K562 (cell line): Measurements from ENCODE around the gene KAZALD1. TPM values are rescaled to one million over a fixed set of nuclear protein-coding genes. Genes with fewer than 3 reads are reported as not detected.

Experiments
- ATAC-seq: fragments of 200-7000 bp; cut with Tn5 transposase; 3 replicates; pipeline ENCODE4 v1.9.1; 2020; ENCODE audit warnings: moderate library complexity
- BruUV-seq: library from RNA; stranded (reverse); fragments of 400-500 nt; replicated peaks from 2 replicates; lab custom pipeline; 2021; lab: Mats Ljungman, UMichigan
- CTCF ChIA-PET: fragments of 300-600 bp; formaldehyde crosslinking; extraction: SDS; loops from one replicate; lab custom pipeline; 2021; ENCODE audit warnings: low intra/inter-chr PET ratio; lab: Yijun Ruan, JAX
- POLR2A ChIA-PET: fragments of 300-600, 350-650 bp; sonication (Branson Sonifier 250); formaldehyde crosslinking; extraction: SDS; loops from one replicate; lab custom pipeline; 2021; ENCODE audit warnings: antibody characterized with exemption, inconsistent platforms; lab: Yijun Ruan, JAX
- DNase-seq, 4 experiments: peaks; one replicate each; pipeline versions ENCODE4 v3.0.0 to v3.0.0-alpha.2; 2011 to 2018; ENCODE audit warnings: low spot score in 3 of 4, mixed read lengths in 3 of 4; ENCODE audit errors: extremely low read depth in 1 of 4
- FAIRE-seq: peaks from 2 replicates; lab custom pipeline; 2011; peaks lifted over from hg19 to GRCh38; lab: Jason Lieb, UNC
- H2AFZ ChIP-seq: 2 replicates; pipeline ENCODE4 v1.6.0; 2011; ENCODE audit warnings: low read depth, low read length, control low read depth, inconsistent platforms
- H3K27ac ChIP-seq: fragments of 200-600 bp; 3 replicates; pipeline ENCODE4 v1.8.0; 2011; ENCODE audit warnings: low read depth, mild to moderate bottlenecking, control low read depth, inconsistent platforms, low read length, moderate library complexity, mixed read lengths; ENCODE audit errors: extremely low read depth
- H3K27me3 ChIP-seq, 2 experiments: fragments of 300-600 bp in 1 of 2; 2 replicates in 1 of 2; 3 replicates in 1 of 2; pipeline versions ENCODE4 v1.6.0 to v1.8.0; 2011; ENCODE audit warnings: inconsistent platforms in 2 of 2, low read length in 2 of 2, mild to moderate bottlenecking in 1 of 2, mixed read lengths in 1 of 2, moderate library complexity in 1 of 2; ENCODE audit not compliant: control insufficient read depth in 2 of 2, insufficient read depth in 2 of 2
- H3K36me3 ChIP-seq: fragments of 300-600 bp; 3 replicates; pipeline ENCODE4 v1.8.0; 2011; ENCODE audit warnings: mild to moderate bottlenecking, low read length, inconsistent platforms; ENCODE audit not compliant: control insufficient read depth, insufficient read depth
- H3K4me1 ChIP-seq, 2 experiments: fragments of 200-600 bp in 1 of 2; replicated peaks in 1 of 2; 2 replicates in 1 of 2; 3 replicates in 1 of 2; pipeline versions ENCODE4 v1.5.1 to v1.8.0; 2011; ENCODE audit warnings: inconsistent platforms in 2 of 2, low read length in 2 of 2, mild to moderate bottlenecking in 1 of 2, mixed read lengths in 1 of 2, moderate library complexity in 1 of 2; ENCODE audit not compliant: control insufficient read depth in 2 of 2, insufficient read depth in 2 of 2
- H3K4me2 ChIP-seq: 2 replicates; pipeline ENCODE4 v1.6.1; 2011; ENCODE audit warnings: low read length, control low read depth, inconsistent platforms, mixed read lengths; ENCODE audit not compliant: insufficient read depth
- H3K4me3 ChIP-seq: fragments of 200-600 bp; sonication (generic), shearing (Covaris generic); 2 replicates; pipeline ENCODE4 v1.5.1; 2016; ENCODE audit warnings: control low read depth, inconsistent platforms
- H3K79me2 ChIP-seq: fragments of 200-600 bp; 3 replicates; pipeline ENCODE4 v1.8.0; 2011; ENCODE audit warnings: low read length, inconsistent platforms; ENCODE audit not compliant: control insufficient read depth, insufficient read depth
- H3K9ac ChIP-seq, 2 experiments: 2 replicates each; pipeline versions ENCODE4 v1.6.0 to v1.6.1; 2011; ENCODE audit warnings: low read depth in 2 of 2, low read length in 2 of 2, control low read depth in 1 of 2, inconsistent platforms in 1 of 2, mild to moderate bottlenecking in 1 of 2, mixed read lengths in 1 of 2; ENCODE audit not compliant: insufficient read depth in 1 of 2
- H3K9me1 ChIP-seq: one replicate; pipeline ENCODE4 v1.6.0; 2011; ENCODE audit warnings: inconsistent platforms, mild to moderate bottlenecking, low read length, moderate library complexity; ENCODE audit not compliant: control insufficient read depth, insufficient read depth
- H3K9me3 ChIP-seq: replicated peaks from 2 replicates; pipeline ENCODE4 v1.5.1; 2011; ENCODE audit warnings: low read depth, low read length, inconsistent platforms; ENCODE audit not compliant: control insufficient read depth, insufficient read depth
- H4K20me1 ChIP-seq: replicated peaks from 2 replicates; pipeline ENCODE4 v1.6.1; 2011; ENCODE audit warnings: low read length, inconsistent platforms, mixed read lengths; ENCODE audit not compliant: control insufficient read depth, insufficient read depth
- ATF2 ChIP-seq: sonication (generic); formaldehyde crosslinking; IDR thresholded peaks from 2 replicates; pipeline ENCODE4 v1.8.1; 2022; ENCODE audit warnings: missing genetic modification reagents
- CBFA2T3 ChIP-seq: fragments of 450-650 bp; IDR thresholded peaks from 2 replicates; pipeline ENCODE4 v1.6.1; 2017
- E2F1 ChIP-seq: sonication (generic); formaldehyde crosslinking; IDR thresholded peaks from 2 replicates; pipeline ENCODE4 v1.8.1; 2023; ENCODE audit warnings: mild to moderate bottlenecking, missing genetic modification reagents, moderate library complexity
- REST ChIP-seq, 2 experiments: fragments of 450-650 bp; formaldehyde crosslinking in 1 of 2; IDR thresholded peaks; 2 replicates each; pipeline versions ENCODE4 v1.4.0 to v1.6.1; 2014 to 2020; ENCODE audit warnings: mild to moderate bottlenecking in 2 of 2, borderline replicate concordance in 1 of 2, low read depth in 1 of 2
- WGBS: fragments of 100-300 bp; shearing (Covaris generic); methylation state at CpG from one replicate; pipeline ENCODE4 v1.1.6; 2016; ENCODE audit warnings: low coverage, mixed read lengths; ENCODE audit not compliant: insufficient coverage; ENCODE audit errors: missing lambda C conversion rate; 5-methylcytosine and 5-hydroxymethylcytosine counted together
- in situ Hi-C: fragments of 300-500 bp; cut with MboI; formaldehyde crosslinking; loops from 4 replicates; pipeline ENCODE4 v1.15.0; 2018; ENCODE audit warnings: inconsistent platforms, mixed read lengths
- intact Hi-C: fragments of 100-400 bp; cut with micrococcal nuclease; formaldehyde crosslinking; loops from 2 replicates; pipeline ENCODE4 v1.14.2; 2022
- polyA plus RNA-seq, 8 experiments: library from polyadenylated mRNA; depleted of rRNA in 4 of 8; stranded (reverse) in 5 of 8; unstranded in 3 of 8; fragments of >200 nt; fragmentation: Nextera tagmentation in 2 of 8; fragmentation: Illumina TruSeq in 1 of 8; extraction: Ambion mirVana in 2 of 8; extraction: Trizol in 1 of 8; gene quantifications; 2 replicates each; pipeline versions ENCODE4 v1.2.1 to v1.2.3, GENCODE V29; 2011 to 2014; ENCODE audit warnings: inconsistent platforms in 1 of 8, missing spikeins in 1 of 8
- total RNA-seq, 7 experiments: library from RNA; depleted of rRNA in 6 of 7; stranded (reverse); fragments of >200 nt in 6 of 7; fragmentation: Illumina TruSeq in 2 of 7; extraction: Trizol in 2 of 7; gene quantifications; 2 replicates each; pipeline versions ENCODE4 v1.2.1 to v1.2.3, GENCODE V29; 2011 to 2021; ENCODE audit warnings: low replicate concordance in 1 of 7

KAZALD1 gene
- total and polyA plus RNA-seq, 9 of the 15 experiments (the other 6 are each of a cell fraction or from before 2014, with no cell fraction given) = 0.15 to 10.0 (median 4.9) TPM

- TF ChIP-seq E2F1 (CRISPR knock-in tag) = no peak
- TF ChIP-seq, all 486 proteins: peak for 0
These were observed 38.1 kb downstream of the KAZALD1 start (continued) for GRCh38 chr10:101099901-101100300.

GRCh38 chr10:101101372-101101881 is 39.6 kb downstream of the KAZALD1 start:
- no peaks in the 10 kb centered on the region for H3K4me1 ChIP-seq
- H3K79me2 ChIP-seq = no peaks in the 10 kb centered on the region
- H3K27me3 ChIP-seq = peaks cover 1 to 42% of the 10 kb centered on the region in 2 experiments; a peak in 4 of 5 replicates
- no peaks in the 10 kb centered on the region for H3K9me3 ChIP-seq
- H3K9ac ChIP-seq = no peak overlapping the region
- no peak overlapping the region for H3K4me2 ChIP-seq
- no peaks in the 10 kb centered on the region for H3K36me3 ChIP-seq
- no TSS peak for BruUV-seq
- TF ChIP-seq CBFA2T3 = 0 out of 2 replicates have a peak, but pooled peaks have one; percentile 9
- TF ChIP-seq REST (IDR thresholded peaks at IDR 0.05; ENCODE audit: borderline replicate concordance) = no peak
- no peak for TF ChIP-seq REST (CRISPR knock-in tag; IDR thresholded peaks at IDR 0.05; ENCODE audit: low read depth)
- no peak for TF ChIP-seq ATF2 (CRISPR knock-in tag)
- ChIA-PET CTCF (no interaction called here), POLR2A (interaction anchor here (0.6 kb wide), 1 partner anchor 1418 kb away, joined by 3 read pairs; no protein-coding TSS in a partner anchor)
- intact Hi-C loops = no loop called here
- 3% methylated on average over 4 of the region's 4 CpGs for WGBS
- FAIRE-seq = no peak
- H3K27ac ChIP-seq = no peak overlapping the region
- no peak overlapping the region for H3K4me3 ChIP-seq
- no peak for ATAC-seq
- DNase-seq = no peak
- H2AFZ ChIP-seq = no peak overlapping the region
- H3K9me1 ChIP-seq = no peaks in the 10 kb centered on the region
- H4K20me1 ChIP-seq = no peaks in the 10 kb centered on the region
- in situ Hi-C loops = no loop called here
